Activated T-cell treated with anti-CD3 and anti-CD28 coated beads for 1 hour (primary cell): Measurements from ENCODE around the gene ATXN7L1.

Experiments
- DNase-seq: peaks from one replicate; pipeline ENCODE4 v3.0.0-alpha.2; 2020; ENCODE audit warnings: low read depth

The ATXN7L1 gene

GRCh38 chr7:105828141-105828540 is 48.3 kb downstream of the ATXN7L1 start:
- no peak for DNase-seq

GRCh38 chr7:105827151-105827875 is 49.1 kb downstream of the ATXN7L1 start:
- no peak for DNase-seq

GRCh38 chr7:105826143-105826542 is 50.3 kb downstream of the ATXN7L1 start:
- DNase-seq, result no peak

- no peak for DNase-seq
These were observed 51.0 kb downstream of the ATXN7L1 start for GRCh38 chr7:105825371-105825770.

GRCh38 chr7:105822806-105823205 is 53.6 kb downstream of the ATXN7L1 start:
- no peak for DNase-seq

- DNase-seq, result no peak
These were observed 54.9 kb downstream of the ATXN7L1 start for GRCh38 chr7:105821527-105821926.

- DNase-seq, result no peak
These were observed 55.9 kb downstream of the ATXN7L1 start for GRCh38 chr7:105820363-105821066.

GRCh38 chr7:105819559-105819958 is 56.8 kb downstream of the ATXN7L1 start:
- DNase-seq, result no peak

- no peak for DNase-seq
These were observed 59.3 kb downstream of the ATXN7L1 start for GRCh38 chr7:105816954-105817615.

- DNase-seq, result no peak
These were observed 60.0 kb downstream of the ATXN7L1 start for GRCh38 chr7:105816266-105816843.

- DNase-seq, result no peak
These were observed 60.8 kb downstream of the ATXN7L1 start for GRCh38 chr7:105815576-105815975.

- DNase-seq, result no peak
These were observed 61.9 kb downstream of the ATXN7L1 start for GRCh38 chr7:105814481-105814880.

- no peak for DNase-seq
These were observed 65.1 kb downstream of the ATXN7L1 start for GRCh38 chr7:105811189-105811847.

GRCh38 chr7:105810556-105810955 is 65.8 kb downstream of the ATXN7L1 start:
- no peak for DNase-seq

GRCh38 chr7:105808703-105809590 is 67.5 kb downstream of the ATXN7L1 start:
- peak; percentile 48 for DNase-seq

GRCh38 chr7:105808209-105808608 is 68.2 kb downstream of the ATXN7L1 start:
- DNase-seq, result no peak

- DNase-seq, result no peak
These were observed 69.0 kb downstream of the ATXN7L1 start for GRCh38 chr7:105807448-105807762.

- DNase-seq, result peak; percentile 35
These were observed 69.6 kb downstream of the ATXN7L1 start for GRCh38 chr7:105806592-105807447.

- no peak for DNase-seq
These were observed 70.9 kb downstream of the ATXN7L1 start for GRCh38 chr7:105805447-105806019.

GRCh38 chr7:105803429-105803736 is 73.0 kb downstream of the ATXN7L1 start:
- DNase-seq, result no peak
